AG04450 (cell line): ENCODE data around the gene BEX2. TPM values are rescaled to one million over a fixed set of nuclear protein-coding genes. Genes with fewer than 3 reads are reported as not detected.
"Not testable (repeated sequence)": the region's sequence is repeated elsewhere in the genome, so short reads cannot be mapped to it uniquely, and the experiment has no call there.

Experiments
- CTCF ChIA-PET: fragments of 300-600, 350-600 bp; formaldehyde crosslinking; extraction: SDS; loops from one replicate; lab custom pipeline; 2022; ENCODE audit warnings: antibody characterized with exemption, inconsistent platforms; lab: Charles Lee
- POLR2A ChIA-PET: fragments of 350-600 bp; formaldehyde crosslinking; extraction: SDS; loops from one replicate; lab custom pipeline; 2021; ENCODE audit warnings: antibody characterized with exemption, inconsistent platforms; lab: Yijun Ruan, JAX
- DNase-seq: peaks from one replicate; pipeline ENCODE4 v3.0.0-alpha.2; 2011; ENCODE audit warnings: low read depth, low spot score
- H3K27ac ChIP-seq: one replicate; pipeline ENCODE4 v1.5.1; 2012; ENCODE audit warnings: low read depth, low read length, control low read depth
- H3K27me3 ChIP-seq: one replicate; pipeline ENCODE4 v1.6.0; 2012; ENCODE audit warnings: low read length; ENCODE audit not compliant: control insufficient read depth, insufficient read depth
- H3K4me3 ChIP-seq: 2 replicates; pipeline ENCODE4 v1.5.1; 2011; ENCODE audit warnings: mild to moderate bottlenecking, low read depth, low read length, control low read depth
- H3K9me3 ChIP-seq: 2 replicates; pipeline ENCODE4 v1.5.1; 2012; ENCODE audit warnings: low read length; ENCODE audit not compliant: control insufficient read depth, insufficient read depth
- polyA plus RNA-seq: library from polyadenylated mRNA; depleted of rRNA; stranded (reverse); fragments of >200 nt; gene quantifications from 2 replicates; pipeline ENCODE4 v1.2.3, GENCODE V29; 2011
- TF ChIP-seq, protein P1 (sequence below): IDR thresholded peaks from 2 replicates; pipeline ENCODE4 v1.5.1; 2011; ENCODE audit warnings: low read depth, low read length, control low read depth, inconsistent platforms

Gene BEX2
- polyA plus RNA-seq, 1 experiment: 0.25 TPM

- CTCF ChIA-PET: no interaction called here
- DNase-seq: no peak
- H3K9me3 ChIP-seq: no peaks in the 10 kb centered on the region
- TF ChIP-seq, protein P1, sequence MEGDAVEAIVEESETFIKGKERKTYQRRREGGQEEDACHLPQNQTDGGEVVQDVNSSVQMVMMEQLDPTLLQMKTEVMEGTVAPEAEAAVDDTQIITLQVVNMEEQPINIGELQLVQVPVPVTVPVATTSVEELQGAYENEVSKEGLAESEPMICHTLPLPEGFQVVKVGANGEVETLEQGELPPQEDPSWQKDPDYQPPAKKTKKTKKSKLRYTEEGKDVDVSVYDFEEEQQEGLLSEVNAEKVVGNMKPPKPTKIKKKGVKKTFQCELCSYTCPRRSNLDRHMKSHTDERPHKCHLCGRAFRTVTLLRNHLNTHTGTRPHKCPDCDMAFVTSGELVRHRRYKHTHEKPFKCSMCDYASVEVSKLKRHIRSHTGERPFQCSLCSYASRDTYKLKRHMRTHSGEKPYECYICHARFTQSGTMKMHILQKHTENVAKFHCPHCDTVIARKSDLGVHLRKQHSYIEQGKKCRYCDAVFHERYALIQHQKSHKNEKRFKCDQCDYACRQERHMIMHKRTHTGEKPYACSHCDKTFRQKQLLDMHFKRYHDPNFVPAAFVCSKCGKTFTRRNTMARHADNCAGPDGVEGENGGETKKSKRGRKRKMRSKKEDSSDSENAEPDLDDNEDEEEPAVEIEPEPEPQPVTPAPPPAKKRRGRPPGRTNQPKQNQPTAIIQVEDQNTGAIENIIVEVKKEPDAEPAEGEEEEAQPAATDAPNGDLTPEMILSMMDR: no peak
- H3K4me3 ChIP-seq: no peak overlapping the region
- POLR2A ChIA-PET: no interaction called here
- H3K27ac ChIP-seq: no peak overlapping the region
- H3K27me3 ChIP-seq: peaks cover 12% of the 10 kb centered on the region
Observed at GRCh38 chrX:103309860-103310554, 783 bp downstream of the BEX2 start.

DNA sequence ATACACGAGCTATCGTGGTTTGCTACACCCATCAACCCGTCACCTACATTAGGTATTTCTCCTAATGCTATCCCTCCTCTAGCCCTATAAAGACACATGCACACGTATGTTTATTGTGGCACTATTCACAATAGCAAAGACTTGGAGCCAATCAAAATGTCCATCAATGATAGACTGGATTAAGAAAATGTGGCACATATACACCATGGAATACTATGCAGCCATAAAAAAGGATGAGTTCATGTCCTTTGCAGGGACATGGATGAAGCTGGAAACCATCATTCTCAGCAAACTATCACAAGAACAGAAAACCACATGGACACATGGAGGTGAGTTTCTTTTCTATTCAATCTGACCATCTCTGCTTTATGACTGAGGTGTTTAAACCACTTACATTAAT lies 5.1 kb downstream of the BEX2 start:
- H3K27me3 ChIP-seq, H3K27ac ChIP-seq, POLR2A ChIA-PET, CTCF ChIA-PET, H3K4me3 ChIP-seq, H3K9me3 ChIP-seq, DNase-seq: not testable (repeated sequence)

DNA sequence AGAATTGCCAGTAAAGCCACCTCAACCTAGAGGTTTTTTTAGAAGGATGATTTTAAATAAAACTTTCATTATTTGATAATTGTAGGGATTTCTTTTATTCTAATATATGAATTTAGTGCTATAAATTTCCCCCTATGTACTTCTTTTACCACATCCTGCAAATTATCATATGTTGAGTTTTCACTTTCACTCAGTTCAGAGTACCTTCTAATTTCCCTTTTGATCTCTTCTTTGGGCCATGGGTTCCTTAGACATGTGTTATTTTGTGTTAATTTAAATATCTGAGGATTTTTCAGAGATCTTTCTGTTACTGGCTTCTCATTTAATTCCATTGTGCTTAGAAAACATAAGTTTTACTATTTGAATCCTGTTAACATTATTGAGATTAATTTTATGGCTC lies 6.1 kb downstream of the BEX2 start:
- Histone ChIP-seq H3K27me3 (peaks cover 3% of the 10 kb centered on the region), H3K27ac (no peak overlapping the region), H3K4me3 (no peak overlapping the region), H3K9me3 (no peaks in the 10 kb centered on the region)
- CTCF ChIA-PET: no interaction called here
- POLR2A ChIA-PET: no interaction called here
- TF ChIP-seq, protein P1: no peak
- no peak for DNase-seq

DNA sequence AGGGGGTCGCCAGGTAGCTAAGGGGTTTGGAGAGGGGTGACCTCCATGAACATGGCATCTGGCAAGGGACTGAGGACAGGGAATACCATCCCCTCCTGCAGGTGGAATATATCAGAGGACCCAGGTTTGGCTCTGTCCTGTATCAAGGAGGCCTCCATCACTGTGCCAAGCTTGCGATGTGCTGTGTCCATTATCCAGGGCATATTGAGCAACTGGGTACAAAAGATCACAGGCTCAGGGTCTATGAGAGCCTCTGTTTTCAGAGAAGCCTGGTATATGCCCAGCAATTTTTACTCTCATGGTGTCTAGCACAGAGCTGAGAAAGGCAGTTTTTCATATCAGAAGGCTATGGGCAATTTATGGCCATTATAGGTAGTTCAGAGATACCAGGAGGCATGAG lies 17.7 kb downstream of the BEX2 start:
- CTCF ChIA-PET: no interaction called here
- Histone ChIP-seq H3K9me3 (no peaks in the 10 kb centered on the region), H3K27me3 (peaks cover 2% of the 10 kb centered on the region), H3K27ac (no peak overlapping the region), H3K4me3 (no peak overlapping the region)
- POLR2A ChIA-PET: no interaction called here
- TF ChIP-seq, protein P1: no peak
- no peak for DNase-seq

- TF ChIP-seq, protein P1: no peak
- POLR2A ChIA-PET: no interaction called here
- Histone ChIP-seq H3K27ac (no peak overlapping the region), H3K9me3 (no peaks in the 10 kb centered on the region; the same call in 1 of the 2 replicates), H3K27me3 (peaks cover 24% of the 10 kb centered on the region), H3K4me3 (no peak overlapping the region)
- CTCF ChIA-PET: no interaction called here
- no peak for DNase-seq
Observed at GRCh38 chrX:103279624-103280023, 31.2 kb downstream of the BEX2 start.
